ENCODE results near the gene TSR1. TPM values are rescaled to one million over a fixed set of nuclear protein-coding genes. Genes with fewer than 3 reads are reported as not detected.
"Not testable (repeated sequence)": the region's sequence is repeated elsewhere in the genome, so short reads cannot be mapped to it uniquely, and the experiment has no call there.

TSR1 gene
- total RNA-seq, 1 experiment from 2014 or later: 50.1 TPM

- no peak for DNase-seq (ENCODE audit: extremely low read depth, low read depth)
Observed at GRCh38 chr17:2338315-2338657, 2.0 kb upstream of the TSR1 start.

DNA sequence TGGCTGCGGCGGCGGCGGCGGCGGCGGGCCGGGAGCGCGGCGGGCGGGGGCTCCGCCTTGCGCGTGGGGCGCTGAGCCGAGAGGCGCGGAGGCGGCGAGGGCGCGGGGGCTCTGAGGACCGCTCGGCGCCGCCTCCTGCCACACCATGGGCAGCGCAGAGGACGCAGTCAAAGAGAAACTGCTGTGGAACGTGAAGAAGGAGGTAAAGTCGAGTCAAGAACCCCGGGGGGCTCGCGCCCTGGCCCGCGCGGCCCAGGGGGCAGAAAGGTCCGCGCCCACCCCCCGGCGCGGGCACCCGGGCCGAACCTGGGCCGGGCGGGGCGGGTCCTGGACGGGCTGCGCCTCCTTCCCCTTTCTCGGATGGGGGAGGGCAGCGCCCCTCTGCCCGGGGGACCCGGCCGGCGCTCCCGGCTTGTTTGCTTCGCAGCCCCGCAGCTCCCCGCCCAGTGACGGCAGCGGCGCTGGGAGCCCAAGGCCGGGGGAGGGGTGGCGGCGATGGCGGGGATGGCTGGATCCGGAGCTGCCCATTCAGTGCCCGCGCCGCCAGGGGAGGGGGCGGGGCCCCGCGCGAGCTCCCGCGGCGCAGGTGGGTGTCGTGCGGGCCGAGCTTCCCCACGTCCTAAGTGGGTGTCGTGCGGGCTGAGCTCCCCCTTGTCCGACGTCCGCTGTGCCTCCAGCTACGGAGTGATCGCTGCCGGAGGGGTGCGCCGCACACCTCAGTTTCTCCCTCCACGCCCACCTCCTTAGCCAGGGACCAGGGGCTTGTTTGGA lies 1.5 kb upstream of the TSR1 start:
- peak; percentile 48 for DNase-seq (ENCODE audit: extremely low read depth, low read depth)

GRCh38 chr17:2336852-2337543 lies 741 bp upstream of the TSR1 start, which contains the start of gene SGSM2:
TSS of gene SGSM2 (plus strand) at chr17:2337501. CDS start at chr17:2337689, 188 bp downstream.
- DNase-seq (ENCODE audit: extremely low read depth, low read depth): no peak

GRCh38 chr17:2335726-2336214 lies 487 bp downstream of the TSR1 start:
- DNase-seq (ENCODE audit: extremely low read depth, low read depth): no peak

- no peak for DNase-seq (ENCODE audit: extremely low read depth, low read depth)
Observed at GRCh38 chr17:2331303-2331702, 5.0 kb downstream of the TSR1 start.

DNA sequence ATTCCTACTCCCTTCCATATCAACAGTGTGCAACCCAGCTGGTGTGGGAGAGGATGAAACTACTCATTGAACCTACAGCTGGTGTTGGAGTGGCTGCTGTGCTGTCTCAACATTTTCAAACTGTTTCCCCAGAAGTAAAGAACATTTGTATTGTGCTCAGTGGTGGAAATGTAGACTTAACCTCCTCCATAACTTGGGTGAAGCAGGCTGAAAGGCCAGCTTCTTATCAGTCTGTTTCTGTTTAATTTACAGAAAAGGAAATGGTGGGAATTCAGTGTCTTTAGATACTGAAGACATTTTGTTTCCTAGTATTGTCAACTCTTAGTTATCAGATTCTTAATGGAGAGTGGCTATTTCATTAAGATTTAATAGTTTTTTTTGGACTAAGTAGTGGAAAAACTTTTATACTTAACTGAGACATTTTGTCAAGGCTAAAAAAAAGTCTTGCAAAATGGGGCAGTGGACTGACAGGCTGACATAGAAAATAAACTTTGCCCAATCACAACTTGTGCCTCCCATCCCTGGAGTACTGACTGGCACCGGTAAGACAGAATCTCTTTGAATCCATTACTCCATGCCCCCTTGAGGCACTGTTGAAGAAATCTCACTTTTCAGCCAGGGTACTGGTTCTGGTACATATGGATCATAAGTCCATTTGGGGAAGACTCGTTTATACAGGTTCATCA lies 12.5 kb downstream of the TSR1 start:
- no peak for DNase-seq (ENCODE audit: extremely low read depth, low read depth)

DNA sequence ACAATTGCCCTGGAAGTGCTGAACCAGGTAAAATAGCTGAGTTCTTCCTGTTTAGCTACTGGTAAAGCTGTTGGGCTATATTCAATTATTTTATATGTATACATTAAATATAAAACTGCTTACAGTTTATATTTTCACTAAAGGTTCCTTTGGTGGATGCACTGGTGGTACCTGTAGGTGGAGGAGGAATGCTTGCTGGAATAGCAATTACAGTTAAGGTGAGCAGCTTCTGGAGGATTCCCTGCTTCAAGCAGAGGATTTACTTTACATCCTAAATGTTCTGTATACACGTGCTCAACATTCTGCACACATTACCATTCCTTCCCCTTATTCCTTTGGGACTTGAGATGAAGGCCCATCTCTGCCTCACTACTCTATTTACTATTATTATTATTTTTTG lies 14.9 kb downstream of the TSR1 start:
- DNase-seq (ENCODE audit: extremely low read depth, low read depth): no peak

DNA sequence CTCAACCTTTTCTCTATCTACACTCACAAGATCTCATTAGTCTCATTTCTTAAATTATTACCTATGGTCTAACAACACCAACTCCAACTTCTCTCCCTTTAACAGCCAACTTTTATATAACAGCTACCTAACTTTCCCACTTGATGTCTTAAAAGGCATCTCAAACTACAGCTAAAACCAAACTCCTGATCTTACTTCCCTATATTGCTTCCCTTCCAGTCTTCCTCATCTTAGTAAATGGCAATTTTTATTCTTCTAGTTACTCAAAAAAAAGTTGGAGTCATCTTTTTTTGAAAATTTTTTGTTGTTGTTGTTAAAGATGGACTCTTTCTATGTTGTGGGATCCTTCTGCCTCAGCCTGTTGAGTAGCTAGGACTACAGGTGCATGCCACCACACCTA lies 17.2 kb downstream of the TSR1 start:
- no peak for DNase-seq (ENCODE audit: extremely low read depth, low read depth)

- DNase-seq (ENCODE audit: extremely low read depth, low read depth): no peak
Observed at GRCh38 chr17:2317796-2318195, 18.5 kb downstream of the TSR1 start.

GRCh38 chr17:2316916-2317205 lies 19.4 kb downstream of the TSR1 start:
- not testable (repeated sequence) for DNase-seq (ENCODE audit: extremely low read depth, low read depth)

GRCh38 chr17:2312736-2313135 lies 23.5 kb downstream of the TSR1 start:
- DNase-seq (ENCODE audit: extremely low read depth, low read depth): no peak

GRCh38 chr17:2309338-2310154 lies 26.7 kb downstream of the TSR1 start:
- no peak for DNase-seq (ENCODE audit: extremely low read depth, low read depth)

GRCh38 chr17:2304931-2305330 lies 31.3 kb downstream of the TSR1 start:
- no peak for DNase-seq (ENCODE audit: extremely low read depth, low read depth)

DNA sequence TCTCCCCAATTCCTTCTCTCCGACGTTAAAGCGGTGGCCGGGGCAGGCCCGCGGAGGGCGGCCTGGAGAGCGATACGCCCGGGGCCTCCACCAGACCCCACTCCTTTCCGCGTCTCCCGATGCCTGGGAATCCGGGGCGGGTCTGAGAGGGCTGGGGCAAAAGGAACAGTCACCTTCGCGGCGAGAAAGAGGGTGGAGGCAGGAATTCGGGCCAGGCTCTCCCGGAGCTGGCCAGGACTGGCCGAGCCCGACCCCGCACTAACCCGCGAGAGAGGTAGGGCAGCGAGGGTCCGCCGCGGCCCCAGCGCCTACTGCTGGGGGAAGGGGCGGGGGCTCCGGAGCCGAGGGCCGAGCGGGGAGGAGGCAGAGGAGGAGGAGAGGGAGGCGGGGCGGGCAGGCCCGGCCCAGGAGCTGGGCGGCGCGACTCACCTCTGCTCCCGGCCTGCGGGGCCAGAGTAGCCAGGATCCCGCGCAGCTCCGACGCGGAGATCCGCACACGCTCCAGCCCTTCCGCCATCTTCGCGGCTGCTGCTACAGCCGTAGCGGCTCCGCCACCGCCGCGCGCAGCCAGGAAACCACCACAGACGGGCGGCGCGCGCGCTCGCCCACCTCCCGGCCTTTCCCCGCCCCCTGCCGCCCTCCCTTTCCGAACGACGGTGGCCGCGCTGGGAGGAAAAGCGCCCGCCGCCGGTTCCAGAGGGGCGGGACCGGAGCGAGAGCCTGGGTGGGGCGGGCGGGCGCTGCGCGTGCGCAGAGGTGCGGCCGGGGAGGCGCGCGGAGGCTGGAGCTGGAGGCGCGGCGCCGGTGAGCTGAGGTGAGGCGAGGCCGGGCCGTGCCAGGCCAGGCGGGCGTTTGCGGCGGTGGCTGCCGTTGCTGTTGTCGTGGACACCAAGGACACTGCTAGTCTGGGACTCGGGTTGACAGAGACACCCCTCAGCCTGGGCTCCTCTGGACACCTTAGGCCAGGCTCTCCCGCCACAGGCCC lies 32.8 kb downstream of the TSR1 start, which contains the start of the genes SMG6 and SRR:
Gene SMG6, minus strand, starts transcription at position 582 of the 985 bp plus-strand sequence. Its CDS starts 65 bp downstream, at position 517.
Gene SRR, plus strand, starts transcription at position 747 of the 985 bp plus-strand sequence. CDS start 11,611 bp downstream, outside the sequence.
- peak; percentile 87 for DNase-seq (ENCODE audit: extremely low read depth, low read depth)

DNA sequence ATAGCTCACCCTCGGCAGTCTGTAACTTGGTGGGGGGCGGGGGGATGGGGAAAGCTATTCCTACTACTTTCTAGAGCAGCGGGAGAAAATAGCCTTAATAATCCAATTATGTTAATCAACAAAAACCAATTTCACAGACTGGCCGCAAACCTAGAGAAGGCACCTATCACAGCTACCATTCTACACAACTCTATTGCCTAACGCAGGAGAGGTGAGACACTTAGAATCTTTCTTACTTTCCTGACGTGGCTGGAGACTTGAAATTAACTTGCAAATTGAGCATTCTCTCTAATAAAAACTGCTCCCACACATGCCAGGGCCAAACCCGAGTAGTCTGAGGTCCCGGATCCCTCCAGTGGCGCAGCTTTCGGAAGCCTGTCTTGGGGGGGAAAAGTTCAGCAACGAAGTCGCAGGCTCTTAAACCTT lies 33.5 kb downstream of the TSR1 start:
- DNase-seq (ENCODE audit: extremely low read depth, low read depth): no peak

DNA sequence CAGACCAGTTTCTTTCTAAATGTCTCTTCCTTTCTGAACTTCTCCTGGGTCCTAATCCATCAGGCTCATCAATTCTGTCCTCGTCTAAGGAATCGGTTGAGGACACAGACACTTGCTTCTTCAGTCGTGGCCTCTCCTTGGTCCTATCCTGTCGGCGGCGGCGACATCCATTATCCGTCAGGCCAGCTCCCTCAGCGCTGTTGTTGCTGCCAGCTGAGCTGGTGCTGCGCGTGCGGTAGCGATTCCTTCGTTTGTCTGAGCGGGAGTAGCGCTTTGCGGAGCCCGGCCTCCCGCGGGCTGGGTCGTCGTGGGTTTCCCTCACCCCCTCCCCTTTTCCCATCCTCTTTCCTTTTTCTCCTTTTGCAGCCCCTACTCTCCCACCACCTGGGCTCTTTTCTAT lies 36.5 kb downstream of the TSR1 start:
- no peak for DNase-seq (ENCODE audit: extremely low read depth, low read depth)

DNA sequence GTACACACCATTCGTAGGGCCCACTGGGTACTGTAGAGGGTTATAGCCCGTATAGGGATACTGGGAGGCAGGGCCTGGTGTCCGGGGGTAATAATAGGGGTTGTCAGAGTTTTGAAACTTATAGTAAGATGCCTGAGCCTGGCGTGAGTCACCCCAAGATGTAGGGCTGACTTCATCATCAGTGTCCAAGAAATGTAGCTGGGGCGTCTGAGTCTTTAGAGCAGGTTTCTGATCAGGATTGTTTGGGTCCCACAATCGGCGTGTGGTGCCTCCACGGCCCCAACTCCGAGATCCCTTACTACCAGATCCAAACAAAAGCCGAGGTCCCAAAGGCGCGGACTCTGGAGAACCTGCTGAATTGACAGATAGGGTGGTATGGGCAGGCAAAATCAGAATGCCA lies 37.1 kb downstream of the TSR1 start:
- no peak for DNase-seq (ENCODE audit: extremely low read depth, low read depth)

DNA sequence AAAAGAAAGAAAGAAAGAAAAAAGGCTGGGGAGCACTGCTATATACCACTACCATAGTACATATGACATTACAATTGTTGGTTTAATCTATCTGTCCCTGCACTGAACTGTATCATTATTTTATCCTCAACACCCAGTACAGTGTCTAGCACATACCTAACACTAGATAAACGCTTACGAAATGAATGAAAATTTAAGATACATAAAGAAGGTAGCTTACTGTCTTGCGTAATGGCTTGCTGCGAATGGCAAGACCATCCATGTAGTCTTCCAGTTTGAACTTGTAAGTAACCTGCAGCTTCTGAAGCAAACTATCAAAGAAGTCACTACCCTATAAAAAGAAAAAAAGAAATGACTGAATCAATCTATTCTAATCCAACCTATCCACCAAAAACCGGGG lies 39.2 kb downstream of the TSR1 start:
- DNase-seq (ENCODE audit: extremely low read depth, low read depth): no peak

DNA sequence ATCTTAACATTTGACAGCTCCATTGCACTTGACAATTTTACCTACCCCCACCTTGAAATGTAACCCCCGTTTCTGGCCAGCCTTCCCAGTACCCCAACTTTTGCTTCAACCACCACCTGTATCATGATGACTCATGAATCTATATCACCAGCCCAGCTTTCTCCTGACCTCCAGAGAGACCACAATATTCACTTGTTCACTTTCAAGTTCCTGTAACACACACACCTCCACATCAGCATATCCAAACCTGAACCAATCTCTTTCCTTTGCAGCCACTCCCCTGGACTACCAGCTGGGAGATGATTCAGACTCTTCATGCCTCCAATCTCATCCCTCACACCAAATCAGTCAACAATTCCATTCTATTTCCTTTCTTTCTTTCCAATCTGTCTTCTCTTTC lies 40.7 kb downstream of the TSR1 start:
- DNase-seq (ENCODE audit: extremely low read depth, low read depth): no peak

All from NCI-H460 (cell line).